DOHH2 (cell line): ENCODE data around the gene GLRX5.

Experiments
- EZH2phosphoT487 ChIP-seq: fragments of 200-600 bp; sonication (generic); IDR thresholded peaks from 2 replicates; pipeline ENCODE4 v1.6.1; 2017; ENCODE audit warnings: borderline replicate concordance, mild to moderate bottlenecking, antibody characterized with exemption, low read length, moderate library complexity, mixed read lengths
- TF ChIP-seq, protein P1 (sequence below): fragments of 200-600 bp; sonication (generic); IDR thresholded peaks from one replicate; pipeline ENCODE4 v1.5.1; 2014; ENCODE audit warnings: antibody characterized with exemption, mild to moderate bottlenecking, low read depth, low read length; ENCODE audit not compliant: poor library complexity, severe bottlenecking

DNA sequence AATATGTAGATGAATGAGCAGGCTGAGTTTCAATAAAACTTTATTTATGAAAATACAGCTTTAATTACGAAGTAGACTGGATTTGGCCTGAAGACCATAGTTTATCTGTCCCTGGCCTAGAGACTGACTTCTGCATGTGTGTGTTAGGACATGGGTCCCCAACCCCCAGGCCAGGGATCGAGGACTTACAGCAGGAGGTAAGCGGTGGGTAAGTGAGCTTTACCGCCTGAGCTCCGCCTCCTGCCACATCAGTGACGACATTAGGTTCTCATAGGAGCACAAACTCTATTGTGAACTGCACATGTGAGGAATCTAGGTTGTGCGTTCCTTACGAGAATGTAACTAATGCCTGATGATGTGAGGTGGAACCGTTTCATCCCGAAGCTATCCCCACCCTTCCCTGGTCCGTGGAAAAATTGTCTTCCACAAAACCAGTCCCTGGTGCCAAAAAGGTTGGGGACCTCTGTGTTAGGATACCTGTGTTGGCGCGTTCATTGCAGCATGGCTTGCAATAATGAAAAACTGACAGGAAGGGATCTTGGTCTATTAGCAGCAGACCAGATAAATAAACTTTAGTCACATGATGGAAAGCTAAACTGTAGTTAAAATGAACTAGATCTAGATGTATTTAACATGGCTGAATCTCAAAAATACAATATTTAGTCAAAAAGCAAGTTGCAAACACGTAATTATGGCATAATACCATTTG lies 4.1 kb downstream of the GLRX5 start:
- TF ChIP-seq, protein P1, sequence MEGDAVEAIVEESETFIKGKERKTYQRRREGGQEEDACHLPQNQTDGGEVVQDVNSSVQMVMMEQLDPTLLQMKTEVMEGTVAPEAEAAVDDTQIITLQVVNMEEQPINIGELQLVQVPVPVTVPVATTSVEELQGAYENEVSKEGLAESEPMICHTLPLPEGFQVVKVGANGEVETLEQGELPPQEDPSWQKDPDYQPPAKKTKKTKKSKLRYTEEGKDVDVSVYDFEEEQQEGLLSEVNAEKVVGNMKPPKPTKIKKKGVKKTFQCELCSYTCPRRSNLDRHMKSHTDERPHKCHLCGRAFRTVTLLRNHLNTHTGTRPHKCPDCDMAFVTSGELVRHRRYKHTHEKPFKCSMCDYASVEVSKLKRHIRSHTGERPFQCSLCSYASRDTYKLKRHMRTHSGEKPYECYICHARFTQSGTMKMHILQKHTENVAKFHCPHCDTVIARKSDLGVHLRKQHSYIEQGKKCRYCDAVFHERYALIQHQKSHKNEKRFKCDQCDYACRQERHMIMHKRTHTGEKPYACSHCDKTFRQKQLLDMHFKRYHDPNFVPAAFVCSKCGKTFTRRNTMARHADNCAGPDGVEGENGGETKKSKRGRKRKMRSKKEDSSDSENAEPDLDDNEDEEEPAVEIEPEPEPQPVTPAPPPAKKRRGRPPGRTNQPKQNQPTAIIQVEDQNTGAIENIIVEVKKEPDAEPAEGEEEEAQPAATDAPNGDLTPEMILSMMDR: no peak
- no peak for TF ChIP-seq EZH2phosphoT487
